ENCODE data around the gene MED29.

The MED29 gene

DNA sequence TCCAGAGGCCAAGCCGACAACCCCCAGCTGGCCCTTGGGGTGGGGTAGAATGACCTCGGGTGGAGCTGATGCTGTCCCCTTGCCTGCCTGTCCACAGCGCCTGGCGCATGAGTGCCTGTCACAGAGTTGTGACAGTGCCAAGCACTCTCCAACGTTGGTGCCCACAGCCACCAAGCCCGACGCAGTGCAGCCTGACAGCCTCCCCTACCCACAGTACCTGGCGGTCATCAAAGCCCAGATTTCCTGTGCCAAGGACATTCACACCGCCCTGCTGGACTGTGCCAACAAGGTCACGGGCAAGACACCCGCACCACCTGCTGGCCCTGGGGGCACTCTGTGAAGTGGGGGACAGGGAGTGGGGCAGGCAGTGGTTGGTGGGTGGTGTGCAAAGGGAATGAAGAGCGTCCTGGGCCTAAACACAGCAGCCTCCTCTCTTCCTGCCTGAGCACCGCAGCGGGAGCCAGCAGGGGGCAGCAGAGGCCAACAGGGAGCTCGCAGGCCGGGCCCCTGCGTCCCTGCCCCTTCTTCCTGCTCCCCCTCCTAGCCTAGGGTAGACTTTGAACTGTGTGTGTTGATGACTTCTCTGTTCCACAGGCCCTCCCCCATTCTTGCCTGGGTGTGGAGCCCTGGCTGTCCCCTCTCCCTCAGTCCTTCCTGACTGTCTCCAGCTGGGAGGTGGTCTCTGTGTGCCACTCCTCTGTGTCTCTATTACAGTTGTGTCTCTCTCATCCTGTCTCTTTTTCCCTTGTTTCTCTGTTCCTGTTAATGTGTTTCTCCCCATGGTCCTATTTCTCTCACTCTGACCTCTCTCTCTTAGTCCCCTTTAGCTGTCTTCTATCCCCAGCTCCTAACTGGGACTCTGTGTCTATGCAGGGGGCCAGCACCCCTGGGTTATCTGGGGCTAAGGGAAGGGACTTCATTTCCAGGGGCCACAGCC is 6.5 kb downstream of the MED29 start:
- DNase-seq = peak in 52 of 56 donors; percentile 22 to 87 (median 58)

DNA sequence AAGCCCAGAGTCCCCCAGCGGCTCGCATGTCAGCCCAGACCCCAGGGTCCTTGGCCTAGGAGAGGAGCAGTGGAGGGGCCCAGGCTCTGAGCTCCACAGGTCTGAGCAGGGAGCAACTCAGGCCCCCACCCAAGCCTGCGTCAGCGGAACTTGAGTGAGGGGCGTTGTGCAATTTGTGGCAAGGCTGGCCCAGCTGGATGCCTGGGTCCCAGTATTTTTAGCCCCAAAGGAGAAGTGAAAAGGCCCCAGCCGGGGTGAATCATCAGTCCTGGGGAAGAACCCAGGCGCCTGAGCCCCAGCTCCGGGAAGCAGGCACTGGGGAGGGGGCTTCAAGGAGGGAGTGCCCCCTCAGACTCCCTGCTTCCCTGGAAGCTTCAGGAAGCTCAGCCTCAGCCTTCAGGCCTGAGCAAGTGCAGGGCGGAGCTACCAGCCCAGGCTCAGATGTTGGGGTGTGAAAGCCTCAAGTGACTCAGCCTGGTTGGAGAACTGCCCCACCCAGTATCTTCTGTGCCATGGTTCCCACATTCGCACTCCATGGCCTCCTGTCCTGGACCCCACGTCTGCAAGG is 7.2 kb downstream of the MED29 start:
- DNase-seq = peak in 19 of 56 donors; percentile 10 to 56 (median 30)

DNA sequence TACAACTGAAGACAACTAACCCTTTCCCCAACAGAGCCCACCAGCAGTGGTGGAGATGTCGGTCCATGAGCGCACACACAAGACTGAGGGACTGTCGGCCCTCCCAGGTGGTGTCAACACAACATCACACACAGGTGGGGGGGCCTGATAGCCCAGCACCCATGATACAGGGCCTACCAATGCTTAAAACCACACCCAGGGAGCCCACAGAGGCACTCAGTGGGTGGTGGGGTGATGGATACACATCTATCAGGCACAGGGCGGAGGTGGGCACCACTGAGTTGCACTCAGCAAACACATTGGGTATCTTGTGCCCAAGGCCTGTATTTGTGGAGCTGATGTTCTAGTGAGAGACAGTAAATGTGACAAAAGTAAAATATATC is 8.5 kb downstream of the MED29 start:
- no peak for DNase-seq

DNA sequence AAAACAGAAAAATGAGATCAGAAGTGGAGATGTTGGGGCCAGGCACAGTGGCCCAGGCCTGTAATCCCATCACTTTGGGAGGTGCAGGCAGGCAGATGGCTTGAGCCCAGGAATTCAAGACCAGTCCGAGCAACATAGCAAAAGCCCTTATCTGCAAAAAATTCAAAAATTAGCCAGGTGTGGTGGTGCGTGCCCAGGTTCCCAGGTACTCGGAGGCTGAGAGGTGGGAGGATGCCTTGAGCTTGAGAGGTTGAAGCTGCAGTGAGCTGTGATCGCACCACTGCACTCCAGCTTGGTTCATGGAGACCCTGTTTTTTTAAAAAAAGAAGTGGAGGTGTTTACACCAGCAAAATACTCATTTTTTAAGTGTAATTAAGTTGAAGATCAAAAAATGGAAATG is 8.9 kb downstream of the MED29 start:
- no peak for DNase-seq

DNA sequence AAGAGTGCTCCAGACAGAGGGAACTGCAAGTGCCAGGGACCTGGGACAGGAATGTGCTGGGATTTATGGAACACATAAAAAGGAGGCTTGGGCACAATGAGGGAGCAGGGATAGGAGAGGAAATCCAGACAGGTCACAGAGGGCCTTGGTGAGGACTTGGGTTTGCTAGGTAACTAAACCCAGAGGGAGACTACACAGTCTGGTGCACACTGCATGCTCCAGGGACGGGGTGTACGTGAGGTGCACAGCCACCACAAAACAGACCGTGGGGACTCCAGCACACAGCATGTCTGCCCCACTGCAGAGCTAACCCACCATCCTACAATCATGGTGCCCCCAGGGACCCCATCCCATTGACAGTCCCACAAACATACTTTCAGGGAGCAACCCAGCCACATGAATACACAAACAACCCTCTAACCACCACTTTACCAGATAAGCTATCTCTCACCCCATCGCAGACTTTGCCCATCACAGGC is 9.9 kb downstream of the MED29 start:
- no peak for DNase-seq

DNA sequence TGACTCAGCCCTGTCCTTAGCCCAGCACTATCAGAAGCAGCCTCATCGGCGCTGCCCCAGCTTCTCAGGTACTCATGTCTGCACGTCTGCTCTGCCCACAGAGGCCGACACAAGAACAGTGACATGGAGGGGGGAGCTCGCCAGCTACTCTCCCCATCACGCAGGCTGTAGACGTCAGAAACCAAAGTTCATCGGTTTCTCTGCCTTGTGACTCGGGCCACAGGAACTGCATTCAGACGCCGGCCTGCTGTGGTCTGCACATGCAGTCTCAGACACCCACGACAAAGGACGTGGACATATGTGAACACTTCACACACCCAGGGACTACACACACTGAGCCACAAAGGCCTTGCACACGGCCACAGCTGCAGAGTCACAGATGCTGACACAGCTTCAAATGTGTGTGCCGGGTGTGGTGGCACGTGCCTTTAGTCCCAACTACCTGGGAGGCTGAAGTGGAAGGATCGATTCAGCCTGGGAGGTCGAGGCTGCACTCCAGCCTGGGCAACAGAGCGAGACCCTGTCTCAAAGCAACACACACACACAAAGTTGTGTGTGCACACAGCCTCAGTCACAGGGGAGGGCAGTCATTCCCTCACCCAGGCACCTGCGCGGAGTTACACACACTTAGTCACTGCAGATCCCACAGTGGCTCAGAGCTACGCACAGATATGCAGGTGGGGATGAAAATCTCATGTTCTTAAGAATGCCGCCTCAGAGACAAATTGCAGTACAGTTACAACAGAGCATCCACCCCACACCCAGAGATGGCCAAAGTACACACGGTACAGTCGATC is 10.6 kb downstream of the MED29 start:
- peak in 10 of 56 donors; percentile 11 to 58 (median 25) for DNase-seq

DNA sequence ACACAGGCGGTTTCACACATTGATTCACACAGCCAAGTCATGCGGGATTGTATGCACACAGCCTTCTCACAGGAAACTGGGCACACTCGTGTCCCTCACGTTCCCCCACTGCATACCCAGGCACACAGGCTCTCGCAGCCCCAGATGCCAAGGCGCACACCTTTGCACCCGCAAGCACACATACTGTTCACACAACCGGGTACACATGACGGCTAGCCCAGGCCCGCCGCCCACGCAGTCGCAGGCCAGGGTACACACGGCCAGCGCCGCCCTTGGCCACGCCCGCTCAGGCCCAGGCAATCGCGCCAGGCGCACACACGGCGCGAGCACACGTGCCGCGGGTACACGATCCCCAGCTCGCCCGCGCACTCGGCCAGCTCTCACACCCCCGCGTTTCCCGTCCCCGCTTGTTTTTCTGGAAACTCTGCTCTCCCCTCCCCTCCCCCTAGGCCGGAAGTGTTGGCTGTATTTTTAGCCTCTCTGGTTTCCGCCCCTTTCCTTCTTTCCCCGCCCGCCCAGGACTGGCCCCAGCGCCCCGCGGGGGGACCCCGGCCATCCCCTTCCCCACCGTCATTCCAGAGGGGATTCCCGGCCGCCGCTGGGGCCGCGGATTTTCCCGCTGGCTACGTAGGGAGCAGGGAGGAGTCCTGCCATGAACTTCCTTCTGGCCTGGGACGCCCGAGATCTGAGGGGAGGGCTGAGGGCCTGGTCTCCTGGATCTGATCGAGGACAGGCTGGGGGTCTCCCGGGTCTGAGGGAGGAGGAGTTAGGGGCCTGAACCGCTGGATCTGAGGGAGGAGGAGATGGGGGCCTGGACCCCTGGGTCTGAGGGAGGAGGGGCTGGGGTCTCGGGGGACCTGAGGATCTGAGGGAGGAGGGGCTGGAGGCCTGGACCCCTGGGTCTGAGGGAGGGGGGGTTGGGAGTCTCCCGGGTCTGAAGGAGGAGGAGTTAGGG is 11.4 kb downstream of the MED29 start:
- DNase-seq = peak in 47 of 56 donors; percentile 28 to 89 (median 58)

DNA sequence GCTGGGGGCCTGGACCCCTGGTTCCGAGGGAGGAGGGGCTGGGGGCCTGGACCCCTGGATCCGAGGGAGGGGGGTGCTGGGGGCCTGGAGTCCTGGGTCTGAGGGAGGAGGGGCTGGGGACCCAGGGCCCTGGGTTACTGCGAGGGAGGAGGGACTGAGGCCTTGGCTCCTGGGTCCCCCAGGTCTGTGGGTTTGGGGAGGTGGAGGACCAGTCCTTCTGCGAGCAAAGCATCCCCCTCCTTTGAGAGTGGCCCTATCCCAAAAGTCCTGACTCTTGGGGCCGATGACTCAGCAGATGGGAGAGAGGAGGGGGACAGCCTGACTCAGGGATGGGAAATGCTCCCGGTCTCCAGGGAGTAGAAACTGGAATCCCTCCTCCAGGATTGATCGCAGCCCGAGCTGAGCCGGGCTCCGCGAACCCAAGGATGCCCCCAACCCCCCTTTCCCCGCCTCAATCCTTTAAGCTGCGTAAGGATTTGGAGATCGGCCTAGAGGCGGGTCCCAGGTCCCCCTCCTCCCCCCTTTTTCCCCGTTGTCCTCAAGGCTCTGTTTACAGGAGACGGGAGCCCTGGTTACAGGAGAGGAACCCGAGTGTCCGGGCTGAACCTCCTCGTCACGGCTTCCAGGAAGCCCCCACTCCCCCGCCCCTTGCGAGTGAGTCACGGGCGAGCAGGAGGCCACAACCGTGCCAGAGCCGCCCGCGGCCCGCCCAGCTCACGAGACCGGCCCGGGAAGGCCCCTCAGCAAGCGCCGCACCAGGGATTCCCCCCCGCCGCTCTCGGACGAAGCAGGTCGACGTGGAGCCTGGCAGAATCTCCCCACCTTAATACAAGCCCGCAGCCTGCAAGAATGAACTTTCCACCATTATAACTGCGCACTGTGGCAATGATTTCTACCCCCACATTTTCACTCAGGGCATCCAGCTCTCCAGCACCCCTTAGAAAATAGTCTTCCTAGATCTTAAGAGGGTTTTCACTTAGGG is 12.4 kb downstream of the MED29 start:
- peak in 52 of 56 donors; percentile 16 to 97 (median 64) for DNase-seq

DNA sequence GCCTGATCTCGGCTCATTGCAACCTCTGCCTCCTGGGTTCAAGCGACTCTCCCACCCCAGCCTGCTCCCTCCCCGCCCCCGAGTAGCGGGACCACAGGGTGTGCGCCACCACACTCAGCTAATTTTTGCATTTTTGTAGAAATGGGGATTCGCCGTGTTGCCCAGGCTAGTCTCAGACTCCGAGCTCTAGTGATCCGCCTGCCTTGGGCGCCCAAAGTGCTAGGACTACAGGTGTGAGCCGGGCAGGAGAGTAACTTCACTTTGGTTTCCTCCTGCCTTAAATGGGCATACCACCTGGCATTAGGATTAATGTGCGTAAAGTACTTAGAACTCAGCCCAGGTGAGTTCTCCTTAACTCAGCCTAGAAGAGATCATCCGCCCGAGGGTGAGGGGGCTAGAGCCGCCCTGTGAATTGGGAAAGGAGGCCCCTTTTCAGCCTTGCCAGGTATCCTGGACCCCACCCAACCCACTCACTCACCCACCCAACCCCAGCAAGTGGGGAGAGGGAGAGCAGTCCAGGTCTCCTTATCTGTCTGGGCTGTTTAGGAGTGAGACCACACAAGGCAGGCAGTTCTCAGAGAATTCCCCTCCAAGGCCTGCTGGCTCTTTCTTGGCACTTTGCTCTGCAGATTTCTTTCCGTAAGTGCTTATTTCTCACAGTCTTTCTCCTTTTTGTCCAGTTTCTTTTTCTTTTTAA is 14.2 kb downstream of the MED29 start:
- DNase-seq = no peak

DNA sequence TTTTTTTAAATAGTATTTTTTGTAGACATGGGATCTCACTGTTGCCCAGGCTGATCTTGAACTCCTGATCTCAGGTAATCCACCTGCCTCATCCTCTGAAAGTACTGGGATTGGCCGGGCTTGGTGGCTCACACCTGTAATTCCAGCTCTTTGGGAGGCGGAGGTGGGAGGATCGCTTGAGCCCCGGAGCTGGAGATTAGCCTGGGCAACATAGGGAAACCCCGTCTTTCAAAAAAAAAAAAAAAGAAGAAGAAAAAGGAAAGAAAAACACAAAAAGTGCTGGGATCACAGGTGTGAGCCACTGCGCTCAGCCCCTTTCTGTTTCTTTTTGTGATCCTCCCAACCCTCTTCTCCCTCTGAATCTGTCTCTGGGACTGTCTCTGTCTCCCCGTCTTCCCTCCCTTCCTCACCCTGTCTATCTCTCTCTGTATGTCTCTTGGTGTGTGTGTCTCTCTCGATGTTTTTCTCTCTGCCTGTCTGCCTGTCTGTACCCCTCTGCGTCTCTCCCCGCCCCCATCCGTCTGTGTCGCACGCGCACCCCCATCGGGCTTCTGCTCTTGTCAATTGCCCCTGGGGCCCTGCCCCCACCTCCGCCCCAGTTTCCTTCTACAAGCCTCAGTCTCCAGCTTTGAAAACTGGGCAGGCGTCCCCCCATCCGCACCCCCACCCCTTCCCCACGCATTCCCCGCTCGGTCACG is 14.9 kb downstream of the MED29 start:
- peak in 10 of 56 donors; percentile 50 to 77 (median 70) for DNase-seq

DNA sequence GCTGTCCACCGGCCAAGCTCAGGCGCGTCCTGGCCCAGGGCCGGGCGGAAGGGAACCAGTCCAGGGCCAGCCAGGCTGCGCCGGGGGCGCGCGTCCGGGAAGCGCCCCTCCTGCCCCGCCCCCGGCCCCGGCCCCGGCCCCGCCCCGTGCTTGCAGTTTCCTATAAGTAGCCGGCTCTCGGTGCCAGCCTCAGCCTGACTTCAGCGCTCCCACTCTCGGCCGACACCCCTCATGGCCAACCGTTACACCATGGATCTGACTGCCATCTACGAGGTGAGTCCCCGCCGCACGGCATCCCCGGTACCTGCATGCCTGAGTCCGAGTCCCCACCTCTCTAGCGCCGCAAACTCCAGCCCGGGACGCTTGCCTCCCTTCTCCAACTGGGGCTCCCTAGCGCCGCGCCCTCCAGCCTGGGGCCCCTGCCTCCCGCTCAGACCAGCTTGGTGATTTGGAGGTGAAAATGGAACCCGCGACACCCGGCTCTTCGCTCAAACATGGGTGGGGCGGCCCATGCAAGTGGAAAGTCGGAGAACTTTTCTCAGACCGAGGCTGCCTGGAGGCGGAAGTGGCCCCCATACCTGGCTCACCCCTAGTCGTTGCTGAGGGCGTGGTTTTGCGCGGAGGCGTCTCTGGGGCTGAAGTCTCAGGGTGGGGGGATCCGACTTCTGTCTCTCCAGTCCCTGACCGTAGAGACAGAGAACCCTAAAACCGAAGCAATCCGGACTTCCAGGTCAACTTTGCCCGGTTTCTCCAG is 15.7 kb downstream of the MED29 start, which contains the start of gene ZFP36:
Gene ZFP36, plus strand, starts transcription at position 192 of the 754 bp plus-strand sequence. Its CDS starts 58 bp downstream, at position 250.
- DNase-seq = peak in 53 of 56 donors; percentile 33 to 95 (median 70)

DNA sequence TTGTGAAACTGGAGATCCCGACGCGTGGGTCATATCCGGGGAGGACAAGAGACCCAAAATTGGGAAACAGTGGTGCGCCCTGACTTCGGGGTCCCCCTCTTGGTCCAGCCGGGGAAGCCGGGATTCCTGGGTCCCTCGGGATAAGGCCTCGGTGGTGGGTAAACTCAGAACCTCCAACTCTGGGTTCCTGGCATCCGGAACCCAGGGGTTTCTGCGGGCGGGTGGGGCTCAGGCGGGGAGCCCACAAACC is 16.2 kb downstream of the MED29 start:
- DNase-seq = peak in 1 of 56 donors; percentile 22

DNA sequence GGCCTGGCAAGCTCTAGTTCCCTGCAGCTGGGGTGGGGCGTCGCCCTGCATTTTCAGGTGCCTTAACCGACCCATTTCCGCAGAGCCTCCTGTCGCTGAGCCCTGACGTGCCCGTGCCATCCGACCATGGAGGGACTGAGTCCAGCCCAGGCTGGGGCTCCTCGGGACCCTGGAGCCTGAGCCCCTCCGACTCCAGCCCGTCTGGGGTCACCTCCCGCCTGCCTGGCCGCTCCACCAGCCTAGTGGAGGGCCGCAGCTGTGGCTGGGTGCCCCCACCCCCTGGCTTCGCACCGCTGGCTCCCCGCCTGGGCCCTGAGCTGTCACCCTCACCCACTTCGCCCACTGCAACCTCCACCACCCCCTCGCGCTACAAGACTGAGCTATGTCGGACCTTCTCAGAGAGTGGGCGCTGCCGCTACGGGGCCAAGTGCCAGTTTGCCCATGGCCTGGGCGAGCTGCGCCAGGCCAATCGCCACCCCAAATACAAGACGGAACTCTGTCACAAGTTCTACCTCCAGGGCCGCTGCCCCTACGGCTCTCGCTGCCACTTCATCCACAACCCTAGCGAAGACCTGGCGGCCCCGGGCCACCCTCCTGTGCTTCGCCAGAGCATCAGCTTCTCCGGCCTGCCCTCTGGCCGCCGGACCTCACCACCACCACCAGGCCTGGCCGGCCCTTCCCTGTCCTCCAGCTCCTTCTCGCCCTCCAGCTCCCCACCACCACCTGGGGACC is 16.6 kb downstream of the MED29 start:
- peak in 5 of 56 donors; percentile 6 to 41 (median 14) for DNase-seq

DNA sequence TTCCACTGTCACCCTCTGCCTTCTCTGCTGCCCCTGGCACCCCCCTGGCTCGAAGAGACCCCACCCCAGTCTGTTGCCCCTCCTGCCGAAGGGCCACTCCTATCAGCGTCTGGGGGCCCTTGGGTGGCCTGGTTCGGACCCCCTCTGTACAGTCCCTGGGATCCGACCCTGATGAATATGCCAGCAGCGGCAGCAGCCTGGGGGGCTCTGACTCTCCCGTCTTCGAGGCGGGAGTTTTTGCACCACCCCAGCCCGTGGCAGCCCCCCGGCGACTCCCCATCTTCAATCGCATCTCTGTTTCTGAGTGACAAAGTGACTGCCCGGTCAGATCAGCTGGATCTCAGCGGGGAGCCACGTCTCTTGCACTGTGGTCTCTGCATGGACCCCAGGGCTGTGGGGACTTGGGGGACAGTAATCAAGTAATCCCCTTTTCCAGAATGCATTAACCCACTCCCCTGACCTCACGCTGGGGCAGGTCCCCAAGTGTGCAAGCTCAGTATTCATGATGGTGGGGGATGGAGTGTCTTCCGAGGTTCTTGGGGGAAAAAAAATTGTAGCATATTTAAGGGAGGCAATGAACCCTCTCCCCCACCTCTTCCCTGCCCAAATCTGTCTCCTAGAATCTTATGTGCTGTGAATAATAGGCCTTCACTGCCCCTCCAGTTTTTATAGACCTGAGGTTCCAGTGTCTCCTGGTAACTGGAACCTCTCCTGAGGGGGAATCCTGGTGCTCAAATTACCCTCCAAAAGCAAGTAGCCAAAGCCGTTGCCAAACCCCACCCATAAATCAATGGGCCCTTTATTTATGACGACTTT is 17.4 kb downstream of the MED29 start:
- DNase-seq = peak in 3 of 56 donors; percentile 5 to 54 (median 43)

DNA sequence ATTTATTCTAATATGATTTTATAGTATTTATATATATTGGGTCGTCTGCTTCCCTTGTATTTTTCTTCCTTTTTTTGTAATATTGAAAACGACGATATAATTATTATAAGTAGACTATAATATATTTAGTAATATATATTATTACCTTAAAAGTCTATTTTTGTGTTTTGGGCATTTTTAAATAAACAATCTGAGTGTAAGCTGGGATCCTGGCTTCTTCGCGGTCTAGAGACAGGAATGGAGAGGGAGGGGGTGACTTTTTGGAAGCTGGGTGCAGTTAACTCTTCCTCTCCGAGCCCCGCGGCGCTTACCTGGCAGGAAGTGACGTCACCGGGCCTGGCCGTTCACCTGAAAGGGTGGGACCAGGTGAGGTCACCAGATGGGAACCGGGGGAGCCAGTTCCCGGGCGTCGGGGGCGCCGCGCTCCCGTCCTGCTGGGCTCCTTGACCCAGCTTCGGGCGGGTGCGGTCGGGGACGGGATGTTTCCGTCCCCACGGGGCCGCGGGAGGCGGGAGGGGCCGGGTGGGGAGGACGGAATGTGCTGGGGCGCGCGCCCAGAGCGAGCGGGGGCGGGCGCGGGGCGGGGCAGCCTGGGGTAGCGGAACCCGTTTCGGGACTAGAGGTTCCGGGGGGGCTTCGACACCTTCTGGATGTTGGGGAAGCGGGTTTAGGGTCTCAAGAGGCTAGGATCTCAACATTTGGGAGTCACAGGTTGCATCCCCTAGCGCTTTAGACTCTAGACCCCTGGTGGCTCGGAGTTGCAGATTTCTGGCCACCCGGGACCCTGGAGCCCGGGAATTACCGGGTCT is 18.2 kb downstream of the MED29 start:
- peak in 45 of 56 donors; percentile 9 to 80 (median 55) for DNase-seq
